MM.1S (cell line): Measurements from ENCODE around the gene VN1R4.

Source experiments
- DNase-seq: peaks from one replicate; pipeline ENCODE4 v3.0.0-alpha.2; 2015
- H2AFZ ChIP-seq: fragments of 300-600 bp; sonication (generic); 2 replicates; pipeline ENCODE4 v1.6.0; 2016; ENCODE audit warnings: antibody characterized with exemption, low read length
- H3F3A ChIP-seq: fragments of 300-600 bp; sonication (generic); 2 replicates; pipeline ENCODE4 v1.6.1; 2016; ENCODE audit warnings: mild to moderate bottlenecking, antibody characterized with exemption, low read length, moderate library complexity, mixed read lengths; ENCODE audit not compliant: insufficient read depth
- H3K27ac ChIP-seq: fragments of 300-600 bp; sonication (generic); 2 replicates; pipeline ENCODE4 v1.5.1; 2016; ENCODE audit warnings: mild to moderate bottlenecking, low read length
- H3K27me3 ChIP-seq: fragments of 300-600 bp; sonication (generic); replicated peaks from 2 replicates; pipeline ENCODE4 v1.6.0; 2016; ENCODE audit warnings: low read length; ENCODE audit not compliant: insufficient read depth
- H3K36me3 ChIP-seq: fragments of 300-600 bp; sonication (generic); replicated peaks from 2 replicates; pipeline ENCODE4 v1.6.1; 2016; ENCODE audit warnings: mild to moderate bottlenecking, low read length, mixed read lengths; ENCODE audit not compliant: insufficient read depth
- H3K4me1 ChIP-seq: fragments of 300-600 bp; sonication (generic); 2 replicates; pipeline ENCODE4 v1.6.1; 2016; ENCODE audit warnings: low read length, mixed read lengths
- H3K4me2 ChIP-seq: fragments of 300-600 bp; sonication (generic); 2 replicates; pipeline ENCODE4 v1.6.0; 2016; ENCODE audit warnings: low read depth, low read length
- H3K4me3 ChIP-seq: fragments of 300-600 bp; sonication (generic); 2 replicates; pipeline ENCODE4 v1.5.1; 2016; ENCODE audit warnings: low read length, mixed read lengths
- H3K79me2 ChIP-seq: fragments of 300-600 bp; sonication (generic); 2 replicates; pipeline ENCODE4 v1.6.1; 2016; ENCODE audit warnings: mixed run types, low read length, mixed read lengths
- H3K9ac ChIP-seq: fragments of 300-600 bp; sonication (generic); 2 replicates; pipeline ENCODE4 v1.6.1; 2016; ENCODE audit warnings: low read length, mixed read lengths
- H3K9me2 ChIP-seq: fragments of 300-600 bp; sonication (generic); replicated peaks from 2 replicates; pipeline ENCODE4 v1.6.1; 2016; ENCODE audit warnings: mild to moderate bottlenecking, low read length, mixed read lengths; ENCODE audit not compliant: insufficient read depth
- H3K9me3 ChIP-seq: fragments of 300-600 bp; sonication (generic); replicated peaks from 2 replicates; pipeline ENCODE4 v1.6.1; 2016; ENCODE audit warnings: mild to moderate bottlenecking, low read length, mixed read lengths; ENCODE audit not compliant: insufficient read depth
- H4K20me1 ChIP-seq: fragments of 300-600 bp; sonication (generic); 2 replicates; pipeline ENCODE4 v1.6.1; 2016; ENCODE audit warnings: mild to moderate bottlenecking, low read length, moderate library complexity, mixed read lengths; ENCODE audit not compliant: insufficient read depth
- EZH2 ChIP-seq: fragments of 300-600 bp; sonication (generic); optimal IDR thresholded peaks from 2 replicates; pipeline ENCODE3; 2017; ENCODE audit warnings: low read depth, mild to moderate bottlenecking, antibody characterized with exemption, low read length, mixed read lengths
- EZH2phosphoT487 ChIP-seq: fragments of 300-600 bp; sonication (generic); IDR thresholded peaks from 2 replicates; pipeline ENCODE4 v1.6.1; 2018; ENCODE audit warnings: antibody characterized with exemption, low read length
- TF ChIP-seq, protein P1 (sequence below): fragments of 300-600 bp; sonication (generic); IDR thresholded peaks from 2 replicates; pipeline ENCODE4 v1.5.1; 2016; ENCODE audit warnings: antibody characterized with exemption, low read length, mixed read lengths

Gene VN1R4

DNA sequence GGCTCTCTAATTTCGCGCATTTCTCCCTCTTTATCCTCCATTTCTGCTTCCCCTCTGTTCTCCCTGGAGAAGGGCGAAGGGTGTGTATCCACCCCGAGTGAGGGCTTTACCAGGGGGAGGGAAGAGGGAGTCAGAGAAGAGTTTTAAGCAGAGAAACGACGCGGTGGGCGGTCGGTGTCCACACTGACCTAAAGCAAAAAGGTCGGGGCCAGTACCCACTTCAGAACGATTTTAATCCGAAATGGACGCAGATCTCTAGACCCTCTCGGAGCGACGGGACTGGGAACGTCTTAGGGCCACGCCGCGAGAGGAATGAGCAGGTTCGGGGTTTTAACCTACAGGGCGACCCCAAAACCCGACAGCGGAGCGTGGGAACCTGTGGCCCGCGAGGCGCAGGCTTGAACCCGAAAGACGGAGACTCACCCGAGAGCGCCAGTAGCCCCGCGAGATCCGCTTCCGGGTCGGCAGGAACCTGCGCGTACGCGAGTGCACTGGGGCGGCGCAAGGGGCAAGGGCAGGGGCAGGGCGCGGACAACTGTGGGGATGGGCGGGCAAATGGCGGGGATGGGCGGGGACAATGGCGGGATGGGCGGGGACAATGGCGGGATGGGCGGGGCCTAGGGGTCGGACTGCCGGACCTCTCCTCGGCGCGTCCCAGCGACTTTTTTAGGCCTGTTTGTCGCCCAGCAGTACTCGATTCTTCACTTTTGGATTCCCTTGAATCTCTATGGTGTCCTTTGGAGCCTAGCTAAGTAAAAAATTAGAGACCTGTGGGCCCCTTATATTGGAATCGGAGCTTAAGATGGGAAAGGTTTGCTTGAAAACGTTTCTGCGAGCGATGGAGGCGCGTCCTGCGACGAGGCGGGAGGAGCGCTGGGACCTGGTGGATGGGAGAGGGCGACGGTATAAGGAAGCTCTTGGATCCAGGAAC is 12.8 kb downstream of the VN1R4 start, which contains the start of gene ZNF677:
ZNF677 (minus strand) TSS at position 463 of the 931 bp plus-strand sequence. CDS start 3,323 bp downstream, outside the sequence.
- Histone ChIP-seq H3K4me2 (no peak within 1 kb of the TSS), H3K27ac (no peak within 1 kb of the TSS), H3F3A (no peaks in the 10 kb centered on the region), H3K27me3 (no peaks in the 10 kb centered on the region), H3K9me3 (no peaks in the 10 kb centered on the region), H3K79me2 (no peaks in the 10 kb centered on the region), H3K9ac (no peak within 1 kb of the TSS), H3K9me2 (no peaks in the 10 kb centered on the region), H3K36me3 (no peaks in the 10 kb centered on the region), H4K20me1 (no peaks in the 10 kb centered on the region), H3K4me1 (no peaks in the 10 kb centered on the region), H3K4me3 (no peak within 1 kb of the TSS), H2AFZ (no peak within 1 kb of the TSS)
- no peak for TF ChIP-seq EZH2
- TF ChIP-seq, protein P1, sequence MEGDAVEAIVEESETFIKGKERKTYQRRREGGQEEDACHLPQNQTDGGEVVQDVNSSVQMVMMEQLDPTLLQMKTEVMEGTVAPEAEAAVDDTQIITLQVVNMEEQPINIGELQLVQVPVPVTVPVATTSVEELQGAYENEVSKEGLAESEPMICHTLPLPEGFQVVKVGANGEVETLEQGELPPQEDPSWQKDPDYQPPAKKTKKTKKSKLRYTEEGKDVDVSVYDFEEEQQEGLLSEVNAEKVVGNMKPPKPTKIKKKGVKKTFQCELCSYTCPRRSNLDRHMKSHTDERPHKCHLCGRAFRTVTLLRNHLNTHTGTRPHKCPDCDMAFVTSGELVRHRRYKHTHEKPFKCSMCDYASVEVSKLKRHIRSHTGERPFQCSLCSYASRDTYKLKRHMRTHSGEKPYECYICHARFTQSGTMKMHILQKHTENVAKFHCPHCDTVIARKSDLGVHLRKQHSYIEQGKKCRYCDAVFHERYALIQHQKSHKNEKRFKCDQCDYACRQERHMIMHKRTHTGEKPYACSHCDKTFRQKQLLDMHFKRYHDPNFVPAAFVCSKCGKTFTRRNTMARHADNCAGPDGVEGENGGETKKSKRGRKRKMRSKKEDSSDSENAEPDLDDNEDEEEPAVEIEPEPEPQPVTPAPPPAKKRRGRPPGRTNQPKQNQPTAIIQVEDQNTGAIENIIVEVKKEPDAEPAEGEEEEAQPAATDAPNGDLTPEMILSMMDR, result no peak
- no peak for TF ChIP-seq EZH2phosphoT487
- no peak for DNase-seq

DNA sequence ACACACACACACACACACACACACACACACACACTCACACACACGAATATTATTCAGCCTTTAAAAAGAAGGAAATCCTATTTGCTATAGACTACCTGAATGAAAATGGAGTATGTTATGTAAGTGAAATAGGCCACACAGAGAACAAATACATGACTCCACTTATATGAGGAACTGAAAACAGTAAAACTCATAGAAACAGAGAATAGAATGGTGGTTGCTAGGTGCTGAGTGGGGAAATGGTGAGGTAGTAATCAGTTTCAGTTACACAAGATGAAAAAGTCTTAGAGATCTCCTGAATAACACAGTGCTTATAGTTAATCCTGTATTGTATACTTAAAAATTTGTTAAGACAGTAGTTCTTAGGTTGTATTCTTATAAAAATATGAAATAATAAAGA is 21.0 kb downstream of the VN1R4 start:
- Histone ChIP-seq H3K9ac (no peak overlapping the region), H3K36me3 (no peaks in the 10 kb centered on the region), H3F3A (no peaks in the 10 kb centered on the region), H3K9me3 (no peaks in the 10 kb centered on the region), H3K79me2 (no peaks in the 10 kb centered on the region), H3K4me3 (no peak overlapping the region), H3K27me3 (no peaks in the 10 kb centered on the region), H3K4me2 (no peak overlapping the region), H2AFZ (no peak overlapping the region), H4K20me1 (no peaks in the 10 kb centered on the region), H3K27ac (no peak overlapping the region), H3K9me2 (no peaks in the 10 kb centered on the region), H3K4me1 (no peaks in the 10 kb centered on the region)
- DNase-seq, result no peak
- TF ChIP-seq EZH2 (no peak), EZH2phosphoT487 (no peak)
- TF ChIP-seq, protein P1, result no peak

DNA sequence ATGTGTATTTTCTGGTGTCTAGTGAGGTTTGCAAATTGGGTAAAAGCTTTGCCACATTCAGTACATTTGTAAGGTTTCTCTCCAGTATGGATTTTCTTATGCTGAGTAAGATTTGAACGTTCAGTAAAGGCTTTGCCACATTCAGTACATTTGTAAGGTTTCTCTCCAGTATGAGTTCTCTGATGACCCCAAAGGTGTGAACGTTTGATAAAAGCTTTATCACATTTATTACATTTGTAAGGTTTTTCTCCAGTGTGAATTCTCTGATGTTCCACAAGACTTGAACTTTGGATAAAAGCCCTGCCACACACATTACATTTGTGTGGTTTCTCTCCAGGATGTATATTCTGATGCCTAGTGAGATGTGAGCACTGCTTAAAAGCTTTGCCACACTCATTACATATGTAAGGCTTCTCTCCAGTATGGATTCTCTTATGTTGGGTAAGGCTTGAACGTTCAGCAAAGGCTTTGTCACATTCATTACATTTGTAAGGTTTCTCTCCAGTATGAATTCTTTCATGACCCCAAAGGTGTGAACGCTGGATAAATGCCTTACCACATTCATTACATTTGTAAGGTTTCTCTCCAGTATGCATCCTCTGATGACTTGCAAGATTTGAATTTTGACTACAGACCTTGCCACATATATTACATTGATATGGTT is 30.3 kb downstream of the VN1R4 start:
- no peak overlapping the region for H3K27ac ChIP-seq
- no peak for DNase-seq
- H4K20me1 ChIP-seq, result no peaks in the 10 kb centered on the region
- no peaks in the 10 kb centered on the region for H3K4me1 ChIP-seq
- H3K36me3 ChIP-seq, result no peaks in the 10 kb centered on the region
- H3K4me3 ChIP-seq, result no peak overlapping the region
- H3K9ac ChIP-seq, result no peak overlapping the region
- H2AFZ ChIP-seq, result no peak overlapping the region
- no peaks in the 10 kb centered on the region for H3K27me3 ChIP-seq
- no peaks in the 10 kb centered on the region for H3F3A ChIP-seq
- H3K4me2 ChIP-seq, result no peak overlapping the region
- H3K9me2 ChIP-seq, result no peaks in the 10 kb centered on the region
- 0 out of 2 replicates have a peak, but pooled peaks cover 3% of the 10 kb centered on the region for H3K9me3 ChIP-seq
- H3K79me2 ChIP-seq, result no peaks in the 10 kb centered on the region
- TF ChIP-seq EZH2phosphoT487 (no peak), EZH2 (no peak)
- TF ChIP-seq, protein P1, result no peak
